HG02973 (cell line): ENCODE measurements around the gene SPDYE1.

Source experiments
- ATAC-seq: cut with Tn5 transposase; IDR thresholded peaks from one replicate; pipeline ENCODE4 v1.9.1; 2021; ENCODE audit warnings: moderate library complexity; ENCODE audit not compliant: unreplicated experiment

Gene SPDYE1

DNA sequence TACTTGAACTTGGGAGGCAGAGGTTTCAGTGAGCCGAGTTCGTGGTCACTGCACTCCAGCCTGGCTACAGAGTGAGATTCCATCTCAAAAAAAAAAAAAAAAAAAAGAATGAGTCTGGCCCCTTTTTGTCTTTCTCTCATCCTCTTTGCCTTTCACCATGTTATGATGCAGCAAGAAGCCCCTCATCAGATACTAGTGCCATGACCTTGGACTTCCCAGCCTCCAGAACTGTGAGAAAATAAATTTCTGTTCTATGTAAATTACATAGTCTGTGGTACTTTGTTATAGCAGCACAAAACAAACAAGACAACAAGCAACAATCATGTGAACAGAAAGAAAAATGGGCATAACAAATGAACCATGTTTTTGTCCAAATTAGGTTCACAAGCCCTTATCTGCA lies 44.5 kb downstream of the SPDYE1 start:
- no peak for ATAC-seq

DNA sequence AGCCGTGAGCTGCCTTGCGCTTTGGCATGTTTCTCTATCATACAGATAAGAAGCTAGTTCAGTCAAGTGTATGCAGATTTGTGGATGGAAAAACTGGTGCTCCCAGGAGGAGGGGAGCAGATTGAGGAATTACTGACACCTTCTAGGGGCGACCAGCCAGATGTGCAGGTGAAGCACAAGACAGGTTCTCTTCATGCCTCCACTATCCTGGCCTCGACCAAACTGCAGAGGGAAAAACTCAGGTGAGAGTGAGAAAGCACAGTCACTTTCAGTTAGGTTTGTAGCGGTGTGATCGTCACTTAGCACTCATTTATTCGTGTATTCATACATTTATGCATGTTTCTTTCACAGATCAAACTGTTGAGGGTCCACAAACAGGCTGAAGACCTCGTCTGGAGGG lies 46.2 kb downstream of the SPDYE1 start:
- ATAC-seq, result no peak

DNA sequence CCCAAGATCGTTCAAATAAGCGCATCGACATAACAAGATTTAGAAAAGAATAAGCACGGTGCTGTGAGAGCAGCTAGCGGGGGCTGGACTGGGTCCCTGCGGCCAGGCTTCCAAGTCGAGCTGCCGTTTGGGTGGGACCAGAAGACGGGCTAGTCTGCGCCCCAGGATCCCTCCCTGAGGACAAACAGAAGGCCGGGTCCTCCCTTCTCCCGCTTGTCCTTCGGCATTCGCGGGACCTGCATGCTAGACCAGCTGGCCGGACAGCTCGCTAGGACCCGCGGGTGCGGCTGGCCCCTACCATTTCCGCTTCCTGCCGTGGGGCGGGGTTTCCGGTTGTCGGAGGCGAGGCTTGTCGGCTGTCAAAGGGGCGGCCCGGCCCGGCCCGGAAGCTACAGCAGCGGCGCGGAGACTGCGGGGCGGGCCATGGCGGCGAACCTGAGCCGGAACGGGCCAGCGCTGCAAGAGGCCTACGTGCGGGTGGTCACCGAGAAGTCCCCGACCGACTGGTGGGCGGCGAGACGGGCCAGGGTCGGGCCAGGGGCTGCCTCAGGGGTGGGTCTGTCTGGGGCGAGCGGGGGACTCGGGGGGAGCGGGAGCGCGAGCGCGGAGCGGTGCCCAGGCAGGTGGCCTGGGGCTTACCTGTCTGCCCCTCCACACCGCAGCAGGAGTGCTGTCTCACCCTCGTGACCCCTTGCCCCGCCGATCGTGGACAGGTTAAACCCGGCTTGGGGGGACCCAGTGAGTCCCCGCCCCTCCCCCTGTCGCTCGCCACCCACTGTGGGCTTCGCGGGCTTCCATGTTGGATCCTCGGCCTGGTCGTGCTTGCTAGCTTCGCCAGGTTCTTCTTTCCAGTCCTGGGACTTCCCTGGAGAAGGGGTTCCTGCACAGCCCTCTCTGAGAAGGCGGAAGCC lies 46.9 kb downstream of the SPDYE1 start, which contains the start of gene DBNL:
Gene DBNL (plus strand): TSS at position 388 of the 911 bp plus-strand sequence. CDS start 36 bp downstream, at position 424.
- peak; percentile 64 for ATAC-seq

DNA sequence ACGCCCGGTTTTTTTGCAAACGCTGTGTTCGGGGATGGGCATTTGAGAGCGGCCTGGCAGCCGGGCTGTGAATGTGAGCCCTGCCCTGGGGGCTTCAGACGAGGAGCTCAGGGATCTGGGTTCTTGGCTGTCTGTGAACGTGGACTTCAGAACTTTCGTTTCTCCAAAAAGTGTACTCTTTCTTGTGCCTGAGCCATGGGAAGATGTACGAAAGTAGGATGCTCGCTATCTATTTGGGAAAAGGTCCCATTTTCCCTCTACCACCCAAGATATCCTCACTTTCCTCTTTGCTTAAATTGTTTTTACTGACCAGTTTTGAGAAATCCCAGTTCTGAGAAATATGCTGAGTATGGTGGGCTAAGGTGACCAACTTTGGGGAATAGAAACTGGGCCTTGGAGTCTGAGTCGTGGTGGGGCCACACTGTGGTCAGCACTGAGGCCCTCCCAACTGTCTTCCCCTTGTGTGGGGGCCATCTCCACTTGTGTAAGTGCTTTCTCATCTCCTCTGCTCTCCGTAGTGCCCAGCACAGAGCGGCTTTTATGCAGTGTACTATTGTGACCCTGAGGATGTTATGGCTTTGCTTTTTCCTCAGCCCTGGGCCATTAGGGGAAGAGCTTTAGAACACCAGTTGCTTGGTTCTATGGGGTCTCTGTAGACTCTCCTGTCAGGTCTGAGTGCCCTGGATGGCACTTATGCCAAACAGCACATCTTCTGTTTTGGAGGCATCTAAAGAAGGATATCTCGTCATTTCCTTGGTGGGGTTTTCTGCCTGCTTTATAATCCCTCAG lies 47.7 kb downstream of the SPDYE1 start:
- ATAC-seq, result no peak

DNA sequence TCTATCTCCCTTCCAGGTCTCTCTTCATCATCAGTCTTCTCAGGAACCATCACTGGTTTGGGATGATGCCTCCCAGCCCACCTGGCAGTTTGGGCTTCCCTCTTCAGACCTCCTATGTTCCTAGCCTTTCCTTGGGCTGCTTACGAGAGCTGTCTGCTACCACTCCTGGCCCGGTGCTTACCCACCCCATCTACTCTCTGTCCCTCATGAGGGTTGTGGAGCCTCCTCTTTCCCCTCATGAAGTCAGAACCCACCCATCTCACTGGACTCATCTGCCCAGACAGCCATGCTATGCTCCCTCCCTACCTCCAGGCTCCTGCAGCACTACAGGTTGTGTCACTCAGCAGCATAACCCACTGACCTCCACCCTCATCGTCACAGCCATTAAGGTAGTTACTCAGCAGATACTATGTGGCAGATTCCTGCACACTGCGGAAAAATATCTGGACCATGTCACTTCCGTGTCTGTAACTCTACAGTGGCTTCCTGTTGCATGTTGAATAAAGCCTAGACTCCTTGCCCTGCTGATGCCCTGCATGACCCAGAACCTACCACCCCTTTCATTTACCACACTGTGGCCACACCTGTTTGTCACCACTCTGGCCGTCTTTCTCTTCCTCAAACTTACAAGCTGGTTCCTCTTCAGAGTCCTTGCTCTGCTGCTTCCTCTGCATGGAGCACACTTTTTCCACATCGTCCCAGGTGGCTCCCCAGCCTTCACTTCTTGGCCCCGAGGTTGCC lies 48.8 kb downstream of the SPDYE1 start:
- ATAC-seq, result peak; percentile 47

DNA sequence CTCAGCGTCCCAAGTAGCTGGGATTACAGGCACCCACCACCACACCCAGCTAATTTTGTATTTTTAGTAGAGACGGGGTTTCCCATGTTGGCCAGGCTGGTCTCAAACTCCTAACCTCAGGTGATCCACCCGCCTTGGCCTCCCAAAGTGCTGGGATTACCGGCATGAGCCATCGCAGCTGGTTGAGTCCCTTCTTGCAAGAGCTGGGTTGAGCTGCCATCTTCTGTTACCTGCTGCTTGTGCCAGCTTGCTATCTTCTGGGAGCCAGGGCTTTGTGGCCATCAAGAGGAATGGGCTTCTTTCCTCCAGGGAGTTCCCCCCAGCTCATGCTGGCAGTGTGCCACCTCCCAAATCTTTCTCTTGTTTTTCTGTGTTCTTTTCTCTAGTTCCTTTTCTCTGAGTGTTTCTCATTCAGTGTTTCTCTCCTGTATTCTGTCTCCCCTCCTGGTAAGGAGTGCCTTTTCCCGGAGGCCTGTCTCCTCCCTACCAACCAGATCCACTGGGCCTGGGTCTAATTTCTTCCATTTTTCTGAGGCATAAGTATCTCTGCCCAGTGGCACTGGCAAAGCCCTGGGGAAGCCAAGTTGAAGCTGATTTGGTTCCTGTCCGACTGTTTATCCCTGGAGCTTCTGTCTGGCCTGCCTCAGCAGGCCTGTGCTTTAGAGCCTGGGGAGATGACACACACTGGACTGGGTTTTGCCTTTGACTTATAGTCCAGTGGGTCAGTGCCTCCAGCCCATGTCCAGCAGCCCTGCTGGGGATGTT lies 50.5 kb downstream of the SPDYE1 start:
- ATAC-seq, result no peak

DNA sequence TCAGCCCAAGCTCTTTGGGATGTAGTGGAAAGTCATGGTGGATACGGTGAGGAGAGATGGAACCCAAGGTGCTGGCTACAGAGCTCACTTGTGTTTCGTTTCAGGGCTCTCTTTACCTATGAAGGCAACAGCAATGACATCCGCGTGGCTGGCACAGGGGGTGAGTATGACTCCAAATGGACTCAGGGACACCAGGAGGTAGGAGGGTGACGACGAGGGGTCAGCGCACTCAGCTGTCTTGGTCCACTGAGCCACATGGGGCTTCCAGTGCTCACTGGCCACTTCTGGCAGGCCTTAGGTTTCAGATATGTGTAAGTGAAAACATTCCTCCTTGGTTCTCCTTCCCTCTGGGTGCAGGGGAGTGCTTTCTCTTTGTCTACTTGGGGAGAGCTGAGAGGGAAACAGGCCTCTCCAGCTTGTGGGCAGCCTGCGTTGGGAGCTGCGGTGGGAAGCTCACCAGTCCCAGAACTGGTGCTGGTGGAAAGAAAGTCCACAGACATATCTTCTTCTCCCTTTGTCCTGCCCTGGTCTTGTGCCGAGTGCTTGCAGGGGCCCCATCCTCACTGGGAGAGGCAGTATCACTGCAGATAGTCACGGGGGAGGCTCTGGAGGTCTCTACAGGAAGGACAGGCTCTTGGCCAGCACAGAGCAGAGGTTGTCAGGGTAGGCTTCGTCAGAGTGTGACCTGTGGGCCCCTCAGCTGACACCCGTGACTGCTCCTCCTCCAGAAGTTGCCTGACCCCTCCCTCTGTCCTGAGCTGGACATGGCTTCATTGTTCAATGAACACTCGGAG lies 52.6 kb downstream of the SPDYE1 start:
- ATAC-seq, result no peak

DNA sequence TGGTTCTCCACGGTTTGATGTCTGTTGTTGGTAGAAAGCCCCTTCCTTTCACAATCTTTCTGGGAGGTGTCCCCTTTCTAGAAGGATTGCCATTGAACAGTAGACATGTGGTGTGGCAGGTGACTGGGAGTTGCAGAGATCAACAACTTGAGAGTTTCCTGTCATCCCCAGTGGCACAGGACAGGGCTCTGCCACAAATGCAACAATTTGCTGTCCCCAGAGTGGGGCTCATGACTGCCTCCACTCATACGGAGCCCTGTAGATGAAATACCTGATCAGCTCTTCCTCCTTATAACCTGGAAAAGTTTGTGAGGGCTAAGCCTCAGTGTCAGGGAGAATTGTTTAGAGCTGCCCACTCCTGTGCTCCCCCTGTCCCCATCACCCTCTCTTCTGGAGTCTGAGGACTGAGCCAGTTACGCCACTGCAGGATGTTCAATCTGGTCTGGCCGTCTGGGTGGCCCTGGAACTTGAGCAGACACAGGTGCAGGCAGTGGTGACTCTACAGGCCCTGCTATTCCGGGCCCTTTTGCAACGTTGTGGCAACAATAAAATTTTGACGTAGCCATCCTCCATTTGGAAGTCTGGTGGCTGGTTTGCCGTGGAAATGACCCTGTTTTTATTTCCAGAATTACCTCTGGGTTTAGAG lies 53.3 kb downstream of the SPDYE1 start:
- no peak for ATAC-seq

DNA sequence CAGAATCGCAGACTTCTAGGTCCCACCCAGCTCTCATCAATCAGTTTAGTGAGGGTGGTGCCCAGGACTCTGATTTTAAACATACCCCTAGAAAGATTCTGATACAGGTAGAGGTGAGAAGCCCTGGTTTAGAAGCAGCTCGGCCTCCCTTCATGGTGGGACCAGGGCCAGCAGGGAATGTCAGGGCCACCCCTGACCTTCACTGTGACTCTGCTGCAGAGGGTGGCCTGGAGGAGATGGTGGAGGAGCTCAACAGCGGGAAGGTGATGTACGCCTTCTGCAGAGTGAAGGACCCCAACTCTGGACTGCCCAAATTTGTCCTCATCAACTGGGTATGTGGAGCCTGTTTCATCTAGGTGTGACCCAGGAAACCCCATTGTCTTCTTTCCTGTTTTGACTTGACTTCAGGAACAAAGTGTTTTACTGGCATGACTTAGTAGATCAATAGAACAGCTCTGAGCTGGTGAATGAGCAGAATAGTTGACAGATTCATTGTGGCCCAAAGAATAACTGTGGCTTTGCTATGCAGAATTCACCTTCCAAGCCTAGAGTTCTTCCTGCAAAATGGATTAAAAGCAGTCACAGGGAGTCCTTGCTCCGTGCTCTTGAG lies 54.0 kb downstream of the SPDYE1 start:
- ATAC-seq, result no peak

DNA sequence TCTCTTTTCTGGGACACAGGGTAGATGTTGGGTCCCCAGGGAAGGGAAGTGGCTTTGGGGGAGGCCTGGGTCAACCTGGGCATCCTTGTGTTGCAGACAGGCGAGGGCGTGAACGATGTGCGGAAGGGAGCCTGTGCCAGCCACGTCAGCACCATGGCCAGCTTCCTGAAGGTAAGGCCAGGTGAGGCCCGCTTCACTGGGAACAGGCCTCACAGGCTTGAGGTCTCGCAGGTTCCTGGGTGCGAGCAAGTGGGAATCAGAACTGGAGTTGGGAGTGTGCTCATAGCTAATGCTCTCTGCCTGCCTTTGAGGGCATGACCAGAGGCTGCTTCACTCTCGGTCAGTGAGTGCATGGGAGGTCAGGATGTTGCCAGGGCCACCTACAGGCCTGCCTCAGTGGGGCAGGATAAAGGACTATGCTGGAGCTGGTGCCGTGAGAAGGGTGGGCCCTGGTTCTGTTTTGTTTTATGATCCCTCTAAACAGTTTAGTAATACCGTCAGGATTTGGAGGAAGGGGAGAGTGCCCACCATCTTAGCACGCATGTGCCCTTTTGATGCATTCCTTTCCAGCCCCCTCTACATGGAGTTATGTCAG lies 55.2 kb downstream of the SPDYE1 start:
- ATAC-seq, result no peak

DNA sequence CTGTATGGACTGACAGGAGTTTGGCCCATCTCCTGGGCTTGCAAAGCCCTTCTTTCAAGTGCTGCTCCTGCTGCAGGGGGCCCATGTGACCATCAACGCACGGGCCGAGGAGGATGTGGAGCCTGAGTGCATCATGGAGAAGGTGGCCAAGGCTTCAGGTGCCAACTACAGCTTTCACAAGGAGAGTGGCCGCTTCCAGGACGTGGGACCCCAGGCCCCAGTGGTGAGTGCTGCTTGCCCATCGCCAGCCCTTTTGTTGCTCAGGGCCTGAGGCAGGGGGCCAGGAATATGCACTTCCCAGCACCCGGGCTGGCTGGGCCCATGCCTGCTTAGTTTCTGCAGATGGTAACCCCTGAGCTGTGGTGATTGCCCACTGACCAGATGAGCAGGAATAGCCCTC lies 59.0 kb downstream of the SPDYE1 start:
- no peak for ATAC-seq

DNA sequence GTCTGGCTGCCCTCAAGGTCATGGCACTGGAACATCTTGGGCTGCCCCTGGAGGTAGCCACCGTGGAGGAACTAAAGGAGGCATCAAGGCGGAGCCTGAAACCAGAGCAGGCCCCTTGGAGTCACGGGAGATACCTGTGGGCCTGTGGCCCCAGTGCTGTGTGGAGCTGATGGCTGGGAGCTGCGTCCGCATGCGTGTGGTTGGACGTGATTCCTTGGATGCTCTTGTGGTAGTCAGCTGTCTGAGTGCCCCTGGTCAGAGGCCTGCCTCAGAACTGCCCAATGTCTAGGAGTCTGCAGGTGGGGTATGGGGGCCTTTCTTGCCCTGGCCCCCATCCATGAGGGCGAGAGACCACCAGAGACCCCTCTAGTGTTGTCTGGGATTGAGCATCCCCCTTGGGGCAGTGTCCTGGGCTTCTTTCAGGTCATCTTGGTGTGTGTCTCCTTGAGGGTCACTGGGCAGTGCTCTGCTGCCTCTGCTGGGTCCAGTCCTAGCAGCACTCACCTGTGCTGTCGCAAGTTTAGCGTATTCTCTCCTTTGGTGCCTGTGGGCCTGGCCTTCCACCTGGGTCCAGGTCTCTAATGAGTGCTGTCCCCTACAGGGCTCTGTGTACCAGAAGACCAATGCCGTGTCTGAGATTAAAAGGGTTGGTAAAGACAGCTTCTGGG lies 59.6 kb downstream of the SPDYE1 start:
- no peak for ATAC-seq

DNA sequence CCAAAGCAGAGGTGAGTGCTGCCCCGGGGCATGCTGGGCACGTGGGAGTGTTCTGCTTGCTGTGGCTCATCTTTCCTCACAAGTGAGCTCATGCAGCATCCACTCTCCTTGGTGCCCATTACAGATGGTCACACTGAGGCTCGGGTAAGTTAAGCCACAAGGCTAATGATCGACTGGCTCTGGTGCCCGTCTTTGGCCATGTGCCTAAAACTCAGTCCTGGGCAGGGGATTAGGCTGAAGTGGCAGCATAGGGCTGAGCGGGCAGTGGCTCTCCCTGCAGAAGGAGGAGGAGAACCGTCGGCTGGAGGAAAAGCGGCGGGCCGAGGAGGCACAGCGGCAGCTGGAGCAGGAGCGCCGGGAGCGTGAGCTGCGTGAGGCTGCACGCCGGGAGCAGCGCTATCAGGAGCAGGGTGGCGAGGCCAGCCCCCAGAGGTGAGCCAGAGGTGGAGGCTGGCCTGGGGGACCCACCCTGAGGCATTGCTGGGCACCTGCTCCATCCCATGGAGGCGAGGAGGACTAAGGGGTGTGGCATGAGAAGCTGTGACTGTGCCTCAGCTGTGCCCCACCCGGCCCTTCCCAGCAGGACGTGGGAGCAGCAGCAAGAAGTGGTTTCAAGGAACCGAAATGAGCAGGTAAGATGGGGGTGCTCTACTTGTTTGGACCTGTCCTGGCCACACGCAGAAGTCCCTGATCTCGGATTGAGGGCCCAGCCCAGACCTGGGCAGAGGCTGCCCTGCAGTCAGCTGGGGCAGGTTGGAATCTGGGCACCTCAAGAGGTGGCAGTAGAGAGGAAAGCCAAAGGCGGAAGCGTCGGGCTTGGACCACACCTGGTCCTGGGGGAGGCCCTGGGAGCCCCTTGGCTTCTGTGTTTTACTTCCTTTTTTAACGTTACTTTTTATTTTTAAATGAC lies 60.4 kb downstream of the SPDYE1 start:
- ATAC-seq, result no peak

DNA sequence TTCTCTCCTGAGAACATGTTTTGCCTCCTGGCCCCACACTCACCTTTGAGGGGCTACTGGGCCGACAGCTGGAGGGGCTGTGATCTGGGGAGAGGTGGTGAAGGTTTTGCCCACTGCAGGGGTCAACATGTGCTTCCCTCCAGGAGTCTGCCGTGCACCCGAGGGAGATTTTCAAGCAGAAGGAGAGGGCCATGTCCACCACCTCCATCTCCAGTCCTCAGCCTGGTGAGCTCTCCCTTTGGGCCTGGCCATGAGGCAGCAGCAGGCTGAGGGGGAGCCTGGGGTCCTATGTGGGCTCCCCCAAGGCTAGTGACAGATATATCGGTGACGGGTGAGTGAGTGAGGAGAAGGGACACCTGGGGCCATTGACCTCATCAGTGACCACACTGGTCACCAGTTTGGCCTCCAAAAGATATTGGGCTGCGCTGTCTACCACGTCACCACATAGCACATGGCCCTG lies 61.1 kb downstream of the SPDYE1 start:
- no peak for ATAC-seq

DNA sequence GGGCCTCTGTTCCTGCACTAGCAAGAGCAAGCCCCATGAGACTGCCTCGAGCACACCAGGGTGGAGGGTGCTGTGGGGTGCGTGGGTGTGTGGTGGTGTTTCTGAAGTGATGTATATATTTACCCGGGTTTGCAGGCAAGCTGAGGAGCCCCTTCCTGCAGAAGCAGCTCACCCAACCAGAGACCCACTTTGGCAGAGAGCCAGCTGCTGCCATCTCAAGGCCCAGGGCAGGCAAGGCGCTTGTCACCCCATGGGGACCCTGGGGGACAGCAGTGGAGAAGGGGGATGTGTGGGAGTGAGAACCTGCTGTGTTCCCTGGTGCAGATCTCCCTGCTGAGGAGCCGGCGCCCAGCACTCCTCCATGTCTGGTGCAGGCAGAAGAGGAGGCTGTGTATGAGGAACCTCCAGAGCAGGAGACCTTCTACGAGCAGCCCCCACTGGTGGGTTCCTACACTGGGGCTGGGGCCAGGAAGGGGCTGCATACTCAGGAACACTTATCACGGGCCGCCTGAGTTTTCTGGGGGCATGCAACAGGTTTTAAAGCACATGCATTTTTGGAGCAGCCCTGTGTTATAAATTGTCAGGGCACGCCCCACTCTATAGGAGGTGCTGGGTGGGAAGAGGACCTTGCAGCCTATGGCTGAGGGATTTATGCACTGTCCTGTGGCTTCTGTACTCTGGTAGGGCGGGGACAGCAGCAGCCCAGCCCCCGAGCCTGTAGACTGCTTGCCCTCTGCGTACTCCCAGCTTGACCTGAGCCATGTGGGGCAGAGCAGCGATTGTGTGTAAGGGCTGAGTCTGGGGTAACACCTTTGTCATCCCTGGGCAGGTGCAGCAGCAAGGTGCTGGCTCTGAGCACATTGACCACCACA lies 61.8 kb downstream of the SPDYE1 start:
- ATAC-seq, result no peak
